Right lobe of liver (tissue), 4 donors: ENCODE data around the gene GRIK1.

ENCODE experiments used
- CTCF ChIP-seq, 4 donors: fragments of 200-600 bp in 3 of 4; fragments of 450-650 bp in 1 of 4; IDR thresholded peaks; one replicate each; pipeline versions ENCODE4 v1.5.1 to v1.8.0; 2016 to 2022; ENCODE audit warnings: antibody characterized with exemption in 4 of 4, mild to moderate bottlenecking in 2 of 4
- POLR2A ChIP-seq: fragments of 450-650 bp; IDR thresholded peaks from one replicate; pipeline ENCODE4 v1.6.1; 2017; ENCODE audit warnings: antibody characterized with exemption, mild to moderate bottlenecking
- donor health status: DM: no; HTN: no; CAD: no.
- donor health status: DM: no; HTN: no; CAD: no.
- donor health status: DM: no; HTN: yes; CAD: no.

- no peak for TF ChIP-seq CTCF (IDR thresholded peaks at IDR 0.05)
- no peak for TF ChIP-seq POLR2A
Observed at GRCh38 chr21:29920938-29921337, 18.9 kb downstream of the GRIK1 start.
